Measurements from ENCODE around the gene PLA1A.

DNA sequence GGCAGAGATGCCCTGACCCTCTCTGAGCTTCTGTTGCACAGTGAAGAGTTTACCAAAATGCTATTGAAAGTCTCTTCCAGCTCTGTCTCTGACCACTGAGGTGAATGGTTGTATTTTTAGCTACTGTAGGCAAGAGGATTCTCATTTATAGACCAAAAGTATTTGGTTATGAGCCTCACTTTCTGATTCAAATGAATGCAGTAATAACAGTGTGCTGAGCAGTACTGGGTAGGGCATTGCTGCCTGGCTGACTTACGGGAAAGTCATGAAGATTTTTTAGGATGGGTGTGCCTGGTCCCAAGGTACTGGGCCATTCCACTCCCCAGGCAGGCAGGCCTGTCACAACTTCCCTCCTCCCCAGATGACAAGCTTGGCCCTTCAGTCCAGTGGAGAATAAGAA lies 15.5 kb downstream of the PLA1A start:
- TF ChIP-seq, protein P1, sequence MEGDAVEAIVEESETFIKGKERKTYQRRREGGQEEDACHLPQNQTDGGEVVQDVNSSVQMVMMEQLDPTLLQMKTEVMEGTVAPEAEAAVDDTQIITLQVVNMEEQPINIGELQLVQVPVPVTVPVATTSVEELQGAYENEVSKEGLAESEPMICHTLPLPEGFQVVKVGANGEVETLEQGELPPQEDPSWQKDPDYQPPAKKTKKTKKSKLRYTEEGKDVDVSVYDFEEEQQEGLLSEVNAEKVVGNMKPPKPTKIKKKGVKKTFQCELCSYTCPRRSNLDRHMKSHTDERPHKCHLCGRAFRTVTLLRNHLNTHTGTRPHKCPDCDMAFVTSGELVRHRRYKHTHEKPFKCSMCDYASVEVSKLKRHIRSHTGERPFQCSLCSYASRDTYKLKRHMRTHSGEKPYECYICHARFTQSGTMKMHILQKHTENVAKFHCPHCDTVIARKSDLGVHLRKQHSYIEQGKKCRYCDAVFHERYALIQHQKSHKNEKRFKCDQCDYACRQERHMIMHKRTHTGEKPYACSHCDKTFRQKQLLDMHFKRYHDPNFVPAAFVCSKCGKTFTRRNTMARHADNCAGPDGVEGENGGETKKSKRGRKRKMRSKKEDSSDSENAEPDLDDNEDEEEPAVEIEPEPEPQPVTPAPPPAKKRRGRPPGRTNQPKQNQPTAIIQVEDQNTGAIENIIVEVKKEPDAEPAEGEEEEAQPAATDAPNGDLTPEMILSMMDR (IDR thresholded peaks at IDR 0.05) = no peak
- no peak for TF ChIP-seq POLR2AphosphoS5 (IDR thresholded peaks at IDR 0.05; ENCODE audit: insufficient read depth in 1 of 2, low read depth in 1 of 2)
